Measurements from ENCODE around the gene SHH.

Gene SHH

GRCh38 chr7:155829796-155830470 lies 17.7 kb upstream of the SHH start:
- Histone ChIP-seq H3K27ac (ENCODE audit: low read depth, low read length) (no peak overlapping the region), H3K9me2 (replicated peaks; ENCODE audit: insufficient read depth, low read length) (no peaks in the 10 kb centered on the region), H3K36me3 (ENCODE audit: low read length) (no peaks in the 10 kb centered on the region), H3K27me3 (ENCODE audit: low read length) (no peaks in the 10 kb centered on the region), H3K4me2 (ENCODE audit: low read depth, low read length, poor library complexity, severe bottlenecking) (no peak overlapping the region), H3K9ac (ENCODE audit: low read length) (no peak overlapping the region), H3K9me3 (ENCODE audit: insufficient read depth, low read length) (no peaks in the 10 kb centered on the region), H3K4me3 (ENCODE audit: insufficient read depth, low read length, poor library complexity, severe bottlenecking) (no peak overlapping the region), H3K79me2 (ENCODE audit: insufficient read depth, low read length) (no peaks in the 10 kb centered on the region), H2AFZ (ENCODE audit: low read depth, low read length, severe bottlenecking) (no peak overlapping the region), H4K20me1 (ENCODE audit: low read depth, low read length) (no peaks in the 10 kb centered on the region), H3F3A (ENCODE audit: insufficient read depth) (no peaks in the 10 kb centered on the region)
- no peak for TF ChIP-seq EZH2phosphoT487 (conservative IDR thresholded peaks at IDR 0.05; ENCODE audit: low read length)
- no peak for TF ChIP-seq CTCF (IDR thresholded peaks at IDR 0.05; ENCODE audit: insufficient read depth, low read length, poor library complexity, severe bottlenecking)

GRCh38 chr7:155825336-155825735 lies 13.1 kb upstream of the SHH start:
- no peaks in the 10 kb centered on the region for H3K36me3 ChIP-seq (ENCODE audit: low read length)
- no peaks in the 10 kb centered on the region for H4K20me1 ChIP-seq (ENCODE audit: low read depth, low read length)
- no peak overlapping the region for H3K4me2 ChIP-seq (ENCODE audit: low read depth, low read length, poor library complexity, severe bottlenecking)
- H2AFZ ChIP-seq (ENCODE audit: low read depth, low read length, severe bottlenecking) = no peak overlapping the region
- no peaks in the 10 kb centered on the region for H3K9me2 ChIP-seq (replicated peaks; ENCODE audit: insufficient read depth, low read length)
- no peaks in the 10 kb centered on the region for H3K79me2 ChIP-seq (ENCODE audit: insufficient read depth, low read length)
- H3K4me3 ChIP-seq (ENCODE audit: insufficient read depth, low read length, poor library complexity, severe bottlenecking) = no peak overlapping the region
- H3K27ac ChIP-seq (ENCODE audit: low read depth, low read length) = no peak overlapping the region
- H3K9me3 ChIP-seq (ENCODE audit: insufficient read depth, low read length) = no peaks in the 10 kb centered on the region
- TF ChIP-seq CTCF (IDR thresholded peaks at IDR 0.05; ENCODE audit: insufficient read depth, low read length, poor library complexity, severe bottlenecking) (no peak), EZH2phosphoT487 (conservative IDR thresholded peaks at IDR 0.05; ENCODE audit: low read length) (no peak)
- no peaks in the 10 kb centered on the region for H3F3A ChIP-seq (ENCODE audit: insufficient read depth)
- H3K9ac ChIP-seq (ENCODE audit: low read length) = no peak overlapping the region
- H3K27me3 ChIP-seq (ENCODE audit: low read length) = no peaks in the 10 kb centered on the region

- Histone ChIP-seq H3K4me3 (ENCODE audit: insufficient read depth, low read length, poor library complexity, severe bottlenecking) (no peak overlapping the region), H3K9me2 (replicated peaks; ENCODE audit: insufficient read depth, low read length) (no peaks in the 10 kb centered on the region), H3K27me3 (ENCODE audit: low read length) (no peaks in the 10 kb centered on the region), H2AFZ (ENCODE audit: low read depth, low read length, severe bottlenecking) (no peak overlapping the region), H3F3A (ENCODE audit: insufficient read depth) (no peaks in the 10 kb centered on the region), H3K79me2 (ENCODE audit: insufficient read depth, low read length) (no peaks in the 10 kb centered on the region), H3K4me2 (ENCODE audit: low read depth, low read length, poor library complexity, severe bottlenecking) (no peak overlapping the region), H3K36me3 (ENCODE audit: low read length) (no peaks in the 10 kb centered on the region), H4K20me1 (ENCODE audit: low read depth, low read length) (no peaks in the 10 kb centered on the region), H3K9ac (ENCODE audit: low read length) (no peak overlapping the region), H3K27ac (ENCODE audit: low read depth, low read length) (no peak overlapping the region), H3K9me3 (ENCODE audit: insufficient read depth, low read length) (no peaks in the 10 kb centered on the region)
- TF ChIP-seq CTCF (IDR thresholded peaks at IDR 0.05; ENCODE audit: insufficient read depth, low read length, poor library complexity, severe bottlenecking) (no peak), EZH2phosphoT487 (conservative IDR thresholded peaks at IDR 0.05; ENCODE audit: low read length) (no peak)
These were observed 12.1 kb upstream of the SHH start for GRCh38 chr7:155824227-155824886.
